ENCODE data around the gene RSPH1. TPM values are rescaled to one million over a fixed set of nuclear protein-coding genes. Genes with fewer than 3 reads are reported as not detected.

The RSPH1 gene
- total and polyA plus RNA-seq, 2 of the 8 experiments (the other 6 are each of a cell fraction or from before 2014, with no cell fraction given) = 0.24 TPM; not detected in 1

DNA sequence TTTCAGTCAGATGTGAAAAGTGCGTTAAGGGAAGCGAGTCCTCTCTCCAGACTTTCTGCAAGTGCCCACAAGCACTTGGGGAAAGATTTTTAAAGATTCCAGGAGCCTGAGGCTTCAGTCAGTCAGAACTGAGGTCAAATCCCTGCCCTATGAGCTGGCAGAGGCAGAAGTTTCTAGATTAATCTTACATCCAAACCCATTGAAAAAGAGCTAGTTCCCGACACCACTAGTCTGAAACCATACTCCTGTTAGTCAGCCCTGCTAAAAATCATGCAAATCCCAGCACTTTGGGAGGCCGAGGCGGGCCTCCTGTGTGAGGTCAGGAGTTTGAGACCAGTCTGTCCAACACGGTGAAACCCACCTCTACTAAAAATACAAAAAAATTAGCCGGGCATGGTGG lies 21.0 kb downstream of the RSPH1 start (continued):
- TF ChIP-seq, protein P1, sequence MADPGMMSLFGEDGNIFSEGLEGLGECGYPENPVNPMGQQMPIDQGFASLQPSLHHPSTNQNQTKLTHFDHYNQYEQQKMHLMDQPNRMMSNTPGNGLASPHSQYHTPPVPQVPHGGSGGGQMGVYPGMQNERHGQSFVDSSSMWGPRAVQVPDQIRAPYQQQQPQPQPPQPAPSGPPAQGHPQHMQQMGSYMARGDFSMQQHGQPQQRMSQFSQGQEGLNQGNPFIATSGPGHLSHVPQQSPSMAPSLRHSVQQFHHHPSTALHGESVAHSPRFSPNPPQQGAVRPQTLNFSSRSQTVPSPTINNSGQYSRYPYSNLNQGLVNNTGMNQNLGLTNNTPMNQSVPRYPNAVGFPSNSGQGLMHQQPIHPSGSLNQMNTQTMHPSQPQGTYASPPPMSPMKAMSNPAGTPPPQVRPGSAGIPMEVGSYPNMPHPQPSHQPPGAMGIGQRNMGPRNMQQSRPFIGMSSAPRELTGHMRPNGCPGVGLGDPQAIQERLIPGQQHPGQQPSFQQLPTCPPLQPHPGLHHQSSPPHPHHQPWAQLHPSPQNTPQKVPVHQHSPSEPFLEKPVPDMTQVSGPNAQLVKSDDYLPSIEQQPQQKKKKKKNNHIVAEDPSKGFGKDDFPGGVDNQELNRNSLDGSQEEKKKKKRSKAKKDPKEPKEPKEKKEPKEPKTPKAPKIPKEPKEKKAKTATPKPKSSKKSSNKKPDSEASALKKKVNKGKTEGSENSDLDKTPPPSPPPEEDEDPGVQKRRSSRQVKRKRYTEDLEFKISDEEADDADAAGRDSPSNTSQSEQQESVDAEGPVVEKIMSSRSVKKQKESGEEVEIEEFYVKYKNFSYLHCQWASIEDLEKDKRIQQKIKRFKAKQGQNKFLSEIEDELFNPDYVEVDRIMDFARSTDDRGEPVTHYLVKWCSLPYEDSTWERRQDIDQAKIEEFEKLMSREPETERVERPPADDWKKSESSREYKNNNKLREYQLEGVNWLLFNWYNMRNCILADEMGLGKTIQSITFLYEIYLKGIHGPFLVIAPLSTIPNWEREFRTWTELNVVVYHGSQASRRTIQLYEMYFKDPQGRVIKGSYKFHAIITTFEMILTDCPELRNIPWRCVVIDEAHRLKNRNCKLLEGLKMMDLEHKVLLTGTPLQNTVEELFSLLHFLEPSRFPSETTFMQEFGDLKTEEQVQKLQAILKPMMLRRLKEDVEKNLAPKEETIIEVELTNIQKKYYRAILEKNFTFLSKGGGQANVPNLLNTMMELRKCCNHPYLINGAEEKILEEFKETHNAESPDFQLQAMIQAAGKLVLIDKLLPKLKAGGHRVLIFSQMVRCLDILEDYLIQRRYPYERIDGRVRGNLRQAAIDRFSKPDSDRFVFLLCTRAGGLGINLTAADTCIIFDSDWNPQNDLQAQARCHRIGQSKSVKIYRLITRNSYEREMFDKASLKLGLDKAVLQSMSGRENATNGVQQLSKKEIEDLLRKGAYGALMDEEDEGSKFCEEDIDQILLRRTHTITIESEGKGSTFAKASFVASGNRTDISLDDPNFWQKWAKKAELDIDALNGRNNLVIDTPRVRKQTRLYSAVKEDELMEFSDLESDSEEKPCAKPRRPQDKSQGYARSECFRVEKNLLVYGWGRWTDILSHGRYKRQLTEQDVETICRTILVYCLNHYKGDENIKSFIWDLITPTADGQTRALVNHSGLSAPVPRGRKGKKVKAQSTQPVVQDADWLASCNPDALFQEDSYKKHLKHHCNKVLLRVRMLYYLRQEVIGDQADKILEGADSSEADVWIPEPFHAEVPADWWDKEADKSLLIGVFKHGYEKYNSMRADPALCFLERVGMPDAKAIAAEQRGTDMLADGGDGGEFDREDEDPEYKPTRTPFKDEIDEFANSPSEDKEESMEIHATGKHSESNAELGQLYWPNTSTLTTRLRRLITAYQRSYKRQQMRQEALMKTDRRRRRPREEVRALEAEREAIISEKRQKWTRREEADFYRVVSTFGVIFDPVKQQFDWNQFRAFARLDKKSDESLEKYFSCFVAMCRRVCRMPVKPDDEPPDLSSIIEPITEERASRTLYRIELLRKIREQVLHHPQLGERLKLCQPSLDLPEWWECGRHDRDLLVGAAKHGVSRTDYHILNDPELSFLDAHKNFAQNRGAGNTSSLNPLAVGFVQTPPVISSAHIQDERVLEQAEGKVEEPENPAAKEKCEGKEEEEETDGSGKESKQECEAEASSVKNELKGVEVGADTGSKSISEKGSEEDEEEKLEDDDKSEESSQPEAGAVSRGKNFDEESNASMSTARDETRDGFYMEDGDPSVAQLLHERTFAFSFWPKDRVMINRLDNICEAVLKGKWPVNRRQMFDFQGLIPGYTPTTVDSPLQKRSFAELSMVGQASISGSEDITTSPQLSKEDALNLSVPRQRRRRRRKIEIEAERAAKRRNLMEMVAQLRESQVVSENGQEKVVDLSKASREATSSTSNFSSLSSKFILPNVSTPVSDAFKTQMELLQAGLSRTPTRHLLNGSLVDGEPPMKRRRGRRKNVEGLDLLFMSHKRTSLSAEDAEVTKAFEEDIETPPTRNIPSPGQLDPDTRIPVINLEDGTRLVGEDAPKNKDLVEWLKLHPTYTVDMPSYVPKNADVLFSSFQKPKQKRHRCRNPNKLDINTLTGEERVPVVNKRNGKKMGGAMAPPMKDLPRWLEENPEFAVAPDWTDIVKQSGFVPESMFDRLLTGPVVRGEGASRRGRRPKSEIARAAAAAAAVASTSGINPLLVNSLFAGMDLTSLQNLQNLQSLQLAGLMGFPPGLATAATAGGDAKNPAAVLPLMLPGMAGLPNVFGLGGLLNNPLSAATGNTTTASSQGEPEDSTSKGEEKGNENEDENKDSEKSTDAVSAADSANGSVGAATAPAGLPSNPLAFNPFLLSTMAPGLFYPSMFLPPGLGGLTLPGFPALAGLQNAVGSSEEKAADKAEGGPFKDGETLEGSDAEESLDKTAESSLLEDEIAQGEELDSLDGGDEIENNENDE (IDR thresholded peaks at IDR 0.05; ENCODE audit: insufficient replicate concordance, low read length) = no peak
- no peak for TF ChIP-seq KDM5A (IDR thresholded peaks at IDR 0.05; ENCODE audit: low read length)
- no peak for TF ChIP-seq FOSL1 (IDR thresholded peaks at IDR 0.05; ENCODE audit: insufficient read depth, low read depth, low read length)
- no peak for TF ChIP-seq RBBP5 (IDR thresholded peaks at IDR 0.05; ENCODE audit: borderline replicate concordance, low read depth, low read length)
- TF ChIP-seq, protein P2, sequence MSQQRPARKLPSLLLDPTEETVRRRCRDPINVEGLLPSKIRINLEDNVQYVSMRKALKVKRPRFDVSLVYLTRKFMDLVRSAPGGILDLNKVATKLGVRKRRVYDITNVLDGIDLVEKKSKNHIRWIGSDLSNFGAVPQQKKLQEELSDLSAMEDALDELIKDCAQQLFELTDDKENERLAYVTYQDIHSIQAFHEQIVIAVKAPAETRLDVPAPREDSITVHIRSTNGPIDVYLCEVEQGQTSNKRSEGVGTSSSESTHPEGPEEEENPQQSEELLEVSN (IDR thresholded peaks at IDR 0.05) = no peak
- no peak for TF ChIP-seq CREB1 (IDR thresholded peaks at IDR 0.05)
- TF ChIP-seq POLR2AphosphoS5 (IDR thresholded peaks at IDR 0.05; ENCODE audit: low read depth, low read length) = no peak

All from H1 (cell line).